K562 (cell line): ENCODE measurements around the gene P2RX3. TPM values are rescaled to one million over a fixed set of nuclear protein-coding genes. Genes with fewer than 3 reads are reported as not detected.

ENCODE experiments used
- ATAC-seq: fragments of 200-7000 bp; cut with Tn5 transposase; 3 replicates; pipeline ENCODE4 v1.9.1; 2020; ENCODE audit warnings: moderate library complexity
- BruUV-seq: library from RNA; stranded (reverse); fragments of 400-500 nt; replicated peaks from 2 replicates; lab custom pipeline; 2021; lab: Mats Ljungman, UMichigan
- CTCF ChIA-PET: fragments of 300-600 bp; formaldehyde crosslinking; extraction: SDS; loops from one replicate; lab custom pipeline; 2021; ENCODE audit warnings: low intra/inter-chr PET ratio; lab: Yijun Ruan, JAX
- POLR2A ChIA-PET: fragments of 300-600, 350-650 bp; sonication (Branson Sonifier 250); formaldehyde crosslinking; extraction: SDS; loops from one replicate; lab custom pipeline; 2021; ENCODE audit warnings: antibody characterized with exemption, inconsistent platforms; lab: Yijun Ruan, JAX
- DNase-seq, 4 experiments: peaks; one replicate each; pipeline versions ENCODE4 v3.0.0 to v3.0.0-alpha.2; 2011 to 2018; ENCODE audit warnings: low spot score in 3 of 4, mixed read lengths in 3 of 4; ENCODE audit errors: extremely low read depth in 1 of 4
- FAIRE-seq: peaks from 2 replicates; lab custom pipeline; 2011; peaks lifted over from hg19 to GRCh38; lab: Jason Lieb, UNC
- H2AFZ ChIP-seq: 2 replicates; pipeline ENCODE4 v1.6.0; 2011; ENCODE audit warnings: low read depth, low read length, control low read depth, inconsistent platforms
- H3K27ac ChIP-seq: fragments of 200-600 bp; 3 replicates; pipeline ENCODE4 v1.8.0; 2011; ENCODE audit warnings: low read depth, mild to moderate bottlenecking, control low read depth, inconsistent platforms, low read length, moderate library complexity, mixed read lengths; ENCODE audit errors: extremely low read depth
- H3K27me3 ChIP-seq, 2 experiments: fragments of 300-600 bp in 1 of 2; 2 replicates in 1 of 2; 3 replicates in 1 of 2; pipeline versions ENCODE4 v1.6.0 to v1.8.0; 2011; ENCODE audit warnings: inconsistent platforms in 2 of 2, low read length in 2 of 2, mild to moderate bottlenecking in 1 of 2, mixed read lengths in 1 of 2, moderate library complexity in 1 of 2; ENCODE audit not compliant: control insufficient read depth in 2 of 2, insufficient read depth in 2 of 2
- H3K36me3 ChIP-seq: fragments of 300-600 bp; 3 replicates; pipeline ENCODE4 v1.8.0; 2011; ENCODE audit warnings: mild to moderate bottlenecking, low read length, inconsistent platforms; ENCODE audit not compliant: control insufficient read depth, insufficient read depth
- H3K4me1 ChIP-seq, 2 experiments: fragments of 200-600 bp in 1 of 2; replicated peaks in 1 of 2; 2 replicates in 1 of 2; 3 replicates in 1 of 2; pipeline versions ENCODE4 v1.5.1 to v1.8.0; 2011; ENCODE audit warnings: inconsistent platforms in 2 of 2, low read length in 2 of 2, mild to moderate bottlenecking in 1 of 2, mixed read lengths in 1 of 2, moderate library complexity in 1 of 2; ENCODE audit not compliant: control insufficient read depth in 2 of 2, insufficient read depth in 2 of 2
- H3K4me2 ChIP-seq: 2 replicates; pipeline ENCODE4 v1.6.1; 2011; ENCODE audit warnings: low read length, control low read depth, inconsistent platforms, mixed read lengths; ENCODE audit not compliant: insufficient read depth
- H3K4me3 ChIP-seq: fragments of 200-600 bp; sonication (generic), shearing (Covaris generic); 2 replicates; pipeline ENCODE4 v1.5.1; 2016; ENCODE audit warnings: control low read depth, inconsistent platforms
- H3K79me2 ChIP-seq: fragments of 200-600 bp; 3 replicates; pipeline ENCODE4 v1.8.0; 2011; ENCODE audit warnings: low read length, inconsistent platforms; ENCODE audit not compliant: control insufficient read depth, insufficient read depth
- H3K9ac ChIP-seq, 2 experiments: 2 replicates each; pipeline versions ENCODE4 v1.6.0 to v1.6.1; 2011; ENCODE audit warnings: low read depth in 2 of 2, low read length in 2 of 2, control low read depth in 1 of 2, inconsistent platforms in 1 of 2, mild to moderate bottlenecking in 1 of 2, mixed read lengths in 1 of 2; ENCODE audit not compliant: insufficient read depth in 1 of 2
- H3K9me1 ChIP-seq: one replicate; pipeline ENCODE4 v1.6.0; 2011; ENCODE audit warnings: inconsistent platforms, mild to moderate bottlenecking, low read length, moderate library complexity; ENCODE audit not compliant: control insufficient read depth, insufficient read depth
- H3K9me3 ChIP-seq: replicated peaks from 2 replicates; pipeline ENCODE4 v1.5.1; 2011; ENCODE audit warnings: low read depth, low read length, inconsistent platforms; ENCODE audit not compliant: control insufficient read depth, insufficient read depth
- H4K20me1 ChIP-seq: replicated peaks from 2 replicates; pipeline ENCODE4 v1.6.1; 2011; ENCODE audit warnings: low read length, inconsistent platforms, mixed read lengths; ENCODE audit not compliant: control insufficient read depth, insufficient read depth
- ADNP ChIP-seq: fragments of 200-800 bp; sonication (Bioruptor generic); IDR thresholded peaks from 2 replicates; pipeline ENCODE4 v1.6.1; 2016; ENCODE audit warnings: missing genetic modification characterization, missing compliant biosample characterization
- DDX20 ChIP-seq: fragments of 450-650 bp; IDR thresholded peaks from 2 replicates; pipeline ENCODE4 v1.6.1; 2016; ENCODE audit warnings: missing genetic modification characterization, low read depth, mild to moderate bottlenecking, missing compliant biosample characterization, moderate library complexity
- ETV1 ChIP-seq: fragments of 450-650 bp; conservative IDR thresholded peaks from 2 replicates; pipeline ENCODE4 v1.6.1; 2016; ENCODE audit warnings: missing genetic modification characterization, control low read depth, low read depth, missing compliant biosample characterization
- KAT7 ChIP-seq: sonication (generic); formaldehyde crosslinking; IDR thresholded peaks from 2 replicates; pipeline ENCODE4 v1.8.0; 2022; ENCODE audit warnings: missing genetic modification reagents, mild to moderate bottlenecking, borderline replicate concordance
- KLF13 ChIP-seq: fragments of 450-650 bp; IDR thresholded peaks from 2 replicates; pipeline ENCODE4 v1.6.1; 2016; ENCODE audit warnings: missing genetic modification characterization, low read depth, mild to moderate bottlenecking, missing compliant biosample characterization, moderate library complexity, borderline replicate concordance
- POLR2AphosphoS2 ChIP-seq: IDR thresholded peaks from 2 replicates; pipeline ENCODE4 v1.6.1; 2012; ENCODE audit warnings: low read length, improper control_type of control experiment
- SIN3B ChIP-seq: fragments of 450-650 bp; IDR thresholded peaks from 2 replicates; pipeline ENCODE4 v1.6.1; 2017; ENCODE audit warnings: low read depth, mild to moderate bottlenecking, moderate library complexity
- SP2 ChIP-seq: IDR thresholded peaks from 2 replicates; pipeline ENCODE4 v1.6.1; 2011; ENCODE audit warnings: mild to moderate bottlenecking, low read depth, low read length, moderate library complexity; ENCODE audit not compliant: poor library complexity, severe bottlenecking; ENCODE audit errors: extremely low read depth
- WGBS: fragments of 100-300 bp; shearing (Covaris generic); methylation state at CpG from one replicate; pipeline ENCODE4 v1.1.6; 2016; ENCODE audit warnings: low coverage, mixed read lengths; ENCODE audit not compliant: insufficient coverage; ENCODE audit errors: missing lambda C conversion rate; 5-methylcytosine and 5-hydroxymethylcytosine counted together
- in situ Hi-C: fragments of 300-500 bp; cut with MboI; formaldehyde crosslinking; loops from 4 replicates; pipeline ENCODE4 v1.15.0; 2018; ENCODE audit warnings: inconsistent platforms, mixed read lengths
- intact Hi-C: fragments of 100-400 bp; cut with micrococcal nuclease; formaldehyde crosslinking; loops from 2 replicates; pipeline ENCODE4 v1.14.2; 2022
- polyA plus RNA-seq, 8 experiments: library from polyadenylated mRNA; depleted of rRNA in 4 of 8; stranded (reverse) in 5 of 8; unstranded in 3 of 8; fragments of >200 nt; fragmentation: Nextera tagmentation in 2 of 8; fragmentation: Illumina TruSeq in 1 of 8; extraction: Ambion mirVana in 2 of 8; extraction: Trizol in 1 of 8; gene quantifications; 2 replicates each; pipeline versions ENCODE4 v1.2.1 to v1.2.3, GENCODE V29; 2011 to 2014; ENCODE audit warnings: inconsistent platforms in 1 of 8, missing spikeins in 1 of 8
- total RNA-seq, 7 experiments: library from RNA; depleted of rRNA in 6 of 7; stranded (reverse); fragments of >200 nt in 6 of 7; fragmentation: Illumina TruSeq in 2 of 7; extraction: Trizol in 2 of 7; gene quantifications; 2 replicates each; pipeline versions ENCODE4 v1.2.1 to v1.2.3, GENCODE V29; 2011 to 2021; ENCODE audit warnings: low replicate concordance in 1 of 7
- TF ChIP-seq, protein P1 (sequence below): IDR thresholded peaks from 2 replicates; pipeline ENCODE4 v1.6.1; 2011; ENCODE audit warnings: borderline replicate concordance, low read depth, mild to moderate bottlenecking, moderate library complexity, low read length; ENCODE audit not compliant: insufficient read depth, poor library complexity, severe bottlenecking
- TF ChIP-seq, protein P2 (sequence below): fragments of 450-650 bp; formaldehyde crosslinking; conservative IDR thresholded peaks from 2 replicates; pipeline ENCODE4 v1.4.0; 2022; ENCODE audit warnings: mild to moderate bottlenecking, missing genetic modification characterization
- TF ChIP-seq, protein P3 (sequence below): conservative IDR thresholded peaks from 2 replicates; pipeline ENCODE4 v1.6.1; 2011; ENCODE audit warnings: low read depth, mild to moderate bottlenecking, low read length; ENCODE audit not compliant: control insufficient read depth
- TF ChIP-seq, protein P4 (sequence below): fragments of 450-650 bp; formaldehyde crosslinking; IDR thresholded peaks from 2 replicates; pipeline ENCODE4 v1.4.0; 2022; ENCODE audit warnings: missing genetic modification characterization

Gene P2RX3
- total and polyA plus RNA-seq, 9 of the 15 experiments (the other 6 are each of a cell fraction or from before 2014, with no cell fraction given) = not detected

DNA sequence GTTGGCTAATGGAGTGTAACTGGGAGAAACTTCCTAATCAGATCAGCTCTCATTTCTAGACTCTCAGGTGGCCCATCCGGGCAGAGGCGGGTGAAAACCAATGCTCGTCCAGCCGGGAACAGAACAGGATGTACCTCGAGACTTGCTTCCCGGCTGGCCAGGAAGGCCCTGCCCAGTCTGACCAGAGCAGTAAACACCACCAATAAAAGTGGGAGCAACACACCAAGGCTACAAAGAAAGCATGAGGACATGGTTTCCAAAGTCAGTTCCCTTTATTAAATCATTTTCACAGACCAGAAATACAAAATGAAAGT is 12.5 kb upstream of the P2RX3 start (continued):
- TF ChIP-seq ETV1 (tag) = peak; percentile 36; the same call in 1 of the 2 replicates
- no peak for TF ChIP-seq KLF13
- TF ChIP-seq, protein P1, sequence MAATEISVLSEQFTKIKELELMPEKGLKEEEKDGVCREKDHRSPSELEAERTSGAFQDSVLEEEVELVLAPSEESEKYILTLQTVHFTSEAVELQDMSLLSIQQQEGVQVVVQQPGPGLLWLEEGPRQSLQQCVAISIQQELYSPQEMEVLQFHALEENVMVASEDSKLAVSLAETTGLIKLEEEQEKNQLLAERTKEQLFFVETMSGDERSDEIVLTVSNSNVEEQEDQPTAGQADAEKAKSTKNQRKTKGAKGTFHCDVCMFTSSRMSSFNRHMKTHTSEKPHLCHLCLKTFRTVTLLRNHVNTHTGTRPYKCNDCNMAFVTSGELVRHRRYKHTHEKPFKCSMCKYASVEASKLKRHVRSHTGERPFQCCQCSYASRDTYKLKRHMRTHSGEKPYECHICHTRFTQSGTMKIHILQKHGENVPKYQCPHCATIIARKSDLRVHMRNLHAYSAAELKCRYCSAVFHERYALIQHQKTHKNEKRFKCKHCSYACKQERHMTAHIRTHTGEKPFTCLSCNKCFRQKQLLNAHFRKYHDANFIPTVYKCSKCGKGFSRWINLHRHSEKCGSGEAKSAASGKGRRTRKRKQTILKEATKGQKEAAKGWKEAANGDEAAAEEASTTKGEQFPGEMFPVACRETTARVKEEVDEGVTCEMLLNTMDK = no peak
- no peak for TF ChIP-seq SP2
- no peak for TF ChIP-seq KAT7 (CRISPR knock-in tag)
- TF ChIP-seq, protein P2, sequence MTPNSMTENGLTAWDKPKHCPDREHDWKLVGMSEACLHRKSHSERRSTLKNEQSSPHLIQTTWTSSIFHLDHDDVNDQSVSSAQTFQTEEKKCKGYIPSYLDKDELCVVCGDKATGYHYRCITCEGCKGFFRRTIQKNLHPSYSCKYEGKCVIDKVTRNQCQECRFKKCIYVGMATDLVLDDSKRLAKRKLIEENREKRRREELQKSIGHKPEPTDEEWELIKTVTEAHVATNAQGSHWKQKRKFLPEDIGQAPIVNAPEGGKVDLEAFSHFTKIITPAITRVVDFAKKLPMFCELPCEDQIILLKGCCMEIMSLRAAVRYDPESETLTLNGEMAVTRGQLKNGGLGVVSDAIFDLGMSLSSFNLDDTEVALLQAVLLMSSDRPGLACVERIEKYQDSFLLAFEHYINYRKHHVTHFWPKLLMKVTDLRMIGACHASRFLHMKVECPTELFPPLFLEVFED (CRISPR knock-in tag) = no peak
- no peak for TF ChIP-seq SIN3B

DNA sequence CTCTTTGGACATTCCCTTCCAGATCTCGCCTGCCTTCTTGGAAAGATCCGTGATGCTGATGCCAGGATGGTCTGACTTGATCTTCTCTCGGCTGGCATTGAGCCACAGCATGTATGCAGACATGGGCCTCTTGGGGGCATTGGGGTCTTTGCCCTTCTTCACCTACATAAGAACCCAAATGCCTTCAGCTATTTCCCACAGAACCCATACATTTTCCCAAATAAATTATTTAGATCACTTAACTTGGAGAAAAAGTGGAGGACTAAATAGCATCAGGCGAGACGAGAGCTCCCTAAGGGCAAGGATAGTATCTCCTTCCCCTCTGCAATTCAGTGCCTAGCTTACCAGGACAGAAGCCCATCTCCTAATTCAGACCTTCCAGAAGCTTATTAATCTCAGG is 10.4 kb upstream of the P2RX3 start:
- WGBS = 92% methylated on average over 5 of the region's 5 CpGs
- H3K79me2 ChIP-seq = peaks cover 22% of the 10 kb centered on the region
- ATAC-seq (no peak), DNase-seq (no peak), FAIRE-seq (no peak)
- peaks cover 7% of the 10 kb centered on the region for H4K20me1 ChIP-seq
- no peak overlapping the region for H3K9ac ChIP-seq
- in situ Hi-C loops = no loop called here
- intact Hi-C loops = loop anchor here (5.0 kb wide), 1 partner anchor 50 kb away; no protein-coding TSS in a partner anchor
- peaks cover 5% of the 10 kb centered on the region for H3K9me1 ChIP-seq
- H2AFZ ChIP-seq = no peak overlapping the region
- H3K27me3 ChIP-seq = no peaks in the 10 kb centered on the region
- no peak overlapping the region for H3K4me3 ChIP-seq
- no peak overlapping the region for H3K4me2 ChIP-seq
- CTCF ChIA-PET = no interaction called here
- peaks cover 28 to 33% of the 10 kb centered on the region in 2 experiments for H3K4me1 ChIP-seq
- H3K9me3 ChIP-seq = no peaks in the 10 kb centered on the region
- no TSS peak for BruUV-seq
- no peak overlapping the region for H3K27ac ChIP-seq
- H3K36me3 ChIP-seq = peaks cover 71% of the 10 kb centered on the region
- POLR2A ChIA-PET = interaction anchor here (0.7 to 1.7 kb wide), 2 partner anchors 18 to 19 kb away, joined by 4 to 5 read pairs; no protein-coding TSS in a partner anchor
- TF ChIP-seq ADNP (tag) (no peak), DDX20 (tag) (no peak), POLR2AphosphoS2 (no peak)
- TF ChIP-seq, protein P3, sequence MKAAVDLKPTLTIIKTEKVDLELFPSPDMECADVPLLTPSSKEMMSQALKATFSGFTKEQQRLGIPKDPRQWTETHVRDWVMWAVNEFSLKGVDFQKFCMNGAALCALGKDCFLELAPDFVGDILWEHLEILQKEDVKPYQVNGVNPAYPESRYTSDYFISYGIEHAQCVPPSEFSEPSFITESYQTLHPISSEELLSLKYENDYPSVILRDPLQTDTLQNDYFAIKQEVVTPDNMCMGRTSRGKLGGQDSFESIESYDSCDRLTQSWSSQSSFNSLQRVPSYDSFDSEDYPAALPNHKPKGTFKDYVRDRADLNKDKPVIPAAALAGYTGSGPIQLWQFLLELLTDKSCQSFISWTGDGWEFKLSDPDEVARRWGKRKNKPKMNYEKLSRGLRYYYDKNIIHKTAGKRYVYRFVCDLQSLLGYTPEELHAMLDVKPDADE = no peak
- TF ChIP-seq, protein P4, sequence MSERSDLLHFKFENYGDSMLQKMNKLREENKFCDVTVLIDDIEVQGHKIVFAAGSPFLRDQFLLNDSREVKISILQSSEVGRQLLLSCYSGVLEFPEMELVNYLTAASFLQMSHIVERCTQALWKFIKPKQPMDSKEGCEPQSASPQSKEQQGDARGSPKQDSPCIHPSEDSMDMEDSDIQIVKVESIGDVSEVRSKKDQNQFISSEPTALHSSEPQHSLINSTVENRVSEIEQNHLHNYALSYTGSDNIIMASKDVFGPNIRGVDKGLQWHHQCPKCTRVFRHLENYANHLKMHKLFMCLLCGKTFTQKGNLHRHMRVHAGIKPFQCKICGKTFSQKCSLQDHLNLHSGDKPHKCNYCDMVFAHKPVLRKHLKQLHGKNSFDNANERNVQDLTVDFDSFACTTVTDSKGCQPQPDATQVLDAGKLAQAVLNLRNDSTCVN (CRISPR knock-in tag) = no peak
